K562 (cell line): ENCODE results near the gene FOXK2. TPM values are rescaled to one million over a fixed set of nuclear protein-coding genes. Genes with fewer than 3 reads are reported as not detected.
"Not testable (repeated sequence)": the region's sequence is repeated elsewhere in the genome, so short reads cannot be mapped to it uniquely, and the experiment has no call there.

ENCODE experiments used
- ATAC-seq: fragments of 200-7000 bp; cut with Tn5 transposase; 3 replicates; pipeline ENCODE4 v1.9.1; 2020; ENCODE audit warnings: moderate library complexity
- BruUV-seq: library from RNA; stranded (reverse); fragments of 400-500 nt; replicated peaks from 2 replicates; lab custom pipeline; 2021; lab: Mats Ljungman, UMichigan
- CTCF ChIA-PET: fragments of 300-600 bp; formaldehyde crosslinking; extraction: SDS; loops from one replicate; lab custom pipeline; 2021; ENCODE audit warnings: low intra/inter-chr PET ratio; lab: Yijun Ruan, JAX
- POLR2A ChIA-PET: fragments of 300-600, 350-650 bp; sonication (Branson Sonifier 250); formaldehyde crosslinking; extraction: SDS; loops from one replicate; lab custom pipeline; 2021; ENCODE audit warnings: antibody characterized with exemption, inconsistent platforms; lab: Yijun Ruan, JAX
- DNase-seq, 4 experiments: peaks; one replicate each; pipeline versions ENCODE4 v3.0.0 to v3.0.0-alpha.2; 2011 to 2018; ENCODE audit warnings: low spot score in 3 of 4, mixed read lengths in 3 of 4; ENCODE audit errors: extremely low read depth in 1 of 4
- FAIRE-seq: peaks from 2 replicates; lab custom pipeline; 2011; peaks lifted over from hg19 to GRCh38; lab: Jason Lieb, UNC
- H2AFZ ChIP-seq: 2 replicates; pipeline ENCODE4 v1.6.0; 2011; ENCODE audit warnings: low read depth, low read length, control low read depth, inconsistent platforms
- H3K27ac ChIP-seq: fragments of 200-600 bp; 3 replicates; pipeline ENCODE4 v1.8.0; 2011; ENCODE audit warnings: low read depth, mild to moderate bottlenecking, control low read depth, inconsistent platforms, low read length, moderate library complexity, mixed read lengths; ENCODE audit errors: extremely low read depth
- H3K27me3 ChIP-seq, 2 experiments: fragments of 300-600 bp in 1 of 2; 2 replicates in 1 of 2; 3 replicates in 1 of 2; pipeline versions ENCODE4 v1.6.0 to v1.8.0; 2011; ENCODE audit warnings: inconsistent platforms in 2 of 2, low read length in 2 of 2, mild to moderate bottlenecking in 1 of 2, mixed read lengths in 1 of 2, moderate library complexity in 1 of 2; ENCODE audit not compliant: control insufficient read depth in 2 of 2, insufficient read depth in 2 of 2
- H3K36me3 ChIP-seq: fragments of 300-600 bp; 3 replicates; pipeline ENCODE4 v1.8.0; 2011; ENCODE audit warnings: mild to moderate bottlenecking, low read length, inconsistent platforms; ENCODE audit not compliant: control insufficient read depth, insufficient read depth
- H3K4me1 ChIP-seq, 2 experiments: fragments of 200-600 bp in 1 of 2; replicated peaks in 1 of 2; 2 replicates in 1 of 2; 3 replicates in 1 of 2; pipeline versions ENCODE4 v1.5.1 to v1.8.0; 2011; ENCODE audit warnings: inconsistent platforms in 2 of 2, low read length in 2 of 2, mild to moderate bottlenecking in 1 of 2, mixed read lengths in 1 of 2, moderate library complexity in 1 of 2; ENCODE audit not compliant: control insufficient read depth in 2 of 2, insufficient read depth in 2 of 2
- H3K4me2 ChIP-seq: 2 replicates; pipeline ENCODE4 v1.6.1; 2011; ENCODE audit warnings: low read length, control low read depth, inconsistent platforms, mixed read lengths; ENCODE audit not compliant: insufficient read depth
- H3K4me3 ChIP-seq: fragments of 200-600 bp; sonication (generic), shearing (Covaris generic); 2 replicates; pipeline ENCODE4 v1.5.1; 2016; ENCODE audit warnings: control low read depth, inconsistent platforms
- H3K79me2 ChIP-seq: fragments of 200-600 bp; 3 replicates; pipeline ENCODE4 v1.8.0; 2011; ENCODE audit warnings: low read length, inconsistent platforms; ENCODE audit not compliant: control insufficient read depth, insufficient read depth
- H3K9ac ChIP-seq, 2 experiments: 2 replicates each; pipeline versions ENCODE4 v1.6.0 to v1.6.1; 2011; ENCODE audit warnings: low read depth in 2 of 2, low read length in 2 of 2, control low read depth in 1 of 2, inconsistent platforms in 1 of 2, mild to moderate bottlenecking in 1 of 2, mixed read lengths in 1 of 2; ENCODE audit not compliant: insufficient read depth in 1 of 2
- H3K9me1 ChIP-seq: one replicate; pipeline ENCODE4 v1.6.0; 2011; ENCODE audit warnings: inconsistent platforms, mild to moderate bottlenecking, low read length, moderate library complexity; ENCODE audit not compliant: control insufficient read depth, insufficient read depth
- H3K9me3 ChIP-seq: replicated peaks from 2 replicates; pipeline ENCODE4 v1.5.1; 2011; ENCODE audit warnings: low read depth, low read length, inconsistent platforms; ENCODE audit not compliant: control insufficient read depth, insufficient read depth
- H4K20me1 ChIP-seq: replicated peaks from 2 replicates; pipeline ENCODE4 v1.6.1; 2011; ENCODE audit warnings: low read length, inconsistent platforms, mixed read lengths; ENCODE audit not compliant: control insufficient read depth, insufficient read depth
- KAT8 ChIP-seq: fragments of 450-650 bp; IDR thresholded peaks from 2 replicates; pipeline ENCODE4 v1.6.1; 2016; ENCODE audit warnings: low read depth, mild to moderate bottlenecking
- POLR2G ChIP-seq: fragments of 200-400 bp; formaldehyde crosslinking; IDR thresholded peaks from 2 replicates; pipeline ENCODE4 v1.6.1; 2017; ENCODE audit warnings: low read depth, mild to moderate bottlenecking, antibody characterized with exemption, low read length, moderate library complexity
- RBM22 ChIP-seq: fragments of 200-400 bp; formaldehyde crosslinking; IDR thresholded peaks from 2 replicates; pipeline ENCODE4 v1.6.1; 2018; ENCODE audit warnings: low read length, low read depth; ENCODE audit not compliant: poor library complexity, severe bottlenecking
- WGBS: fragments of 100-300 bp; shearing (Covaris generic); methylation state at CpG from one replicate; pipeline ENCODE4 v1.1.6; 2016; ENCODE audit warnings: low coverage, mixed read lengths; ENCODE audit not compliant: insufficient coverage; ENCODE audit errors: missing lambda C conversion rate; 5-methylcytosine and 5-hydroxymethylcytosine counted together
- in situ Hi-C: fragments of 300-500 bp; cut with MboI; formaldehyde crosslinking; loops from 4 replicates; pipeline ENCODE4 v1.15.0; 2018; ENCODE audit warnings: inconsistent platforms, mixed read lengths
- intact Hi-C: fragments of 100-400 bp; cut with micrococcal nuclease; formaldehyde crosslinking; loops from 2 replicates; pipeline ENCODE4 v1.14.2; 2022
- polyA plus RNA-seq, 8 experiments: library from polyadenylated mRNA; depleted of rRNA in 4 of 8; stranded (reverse) in 5 of 8; unstranded in 3 of 8; fragments of >200 nt; fragmentation: Nextera tagmentation in 2 of 8; fragmentation: Illumina TruSeq in 1 of 8; extraction: Ambion mirVana in 2 of 8; extraction: Trizol in 1 of 8; gene quantifications; 2 replicates each; pipeline versions ENCODE4 v1.2.1 to v1.2.3, GENCODE V29; 2011 to 2014; ENCODE audit warnings: inconsistent platforms in 1 of 8, missing spikeins in 1 of 8
- total RNA-seq, 7 experiments: library from RNA; depleted of rRNA in 6 of 7; stranded (reverse); fragments of >200 nt in 6 of 7; fragmentation: Illumina TruSeq in 2 of 7; extraction: Trizol in 2 of 7; gene quantifications; 2 replicates each; pipeline versions ENCODE4 v1.2.1 to v1.2.3, GENCODE V29; 2011 to 2021; ENCODE audit warnings: low replicate concordance in 1 of 7

The FOXK2 gene
- total and polyA plus RNA-seq, 9 of the 15 experiments (the other 6 are each of a cell fraction or from before 2014, with no cell fraction given): 3.0 to 86.0 (median 44.1) TPM

DNA sequence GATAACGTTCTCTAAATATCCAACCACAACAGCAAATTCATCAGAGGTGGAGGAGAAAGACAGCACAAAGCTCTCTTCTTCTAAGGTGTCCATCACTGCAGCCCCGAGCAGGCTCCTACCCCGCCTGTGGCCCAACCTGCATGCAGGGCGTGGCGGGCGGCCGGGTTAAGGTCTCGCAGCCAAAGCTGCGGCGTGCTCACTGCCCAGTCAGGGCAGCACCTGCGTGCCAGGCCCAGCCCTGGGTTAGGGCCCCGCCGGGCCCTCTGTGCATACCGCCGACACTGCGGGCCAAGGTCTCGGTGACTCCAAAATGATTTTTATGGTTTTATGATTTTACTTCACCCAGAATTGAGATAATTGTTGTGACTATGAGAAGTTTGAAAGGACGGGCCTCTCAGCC, 57.8 kb downstream of the FOXK2 start:
- H3K4me3 ChIP-seq: no peak overlapping the region
- no peak overlapping the region for H3K4me2 ChIP-seq
- BruUV-seq: TSS peak; percentile 36
- ChIA-PET POLR2A (interaction anchor here (1.1 kb wide), 1 partner anchor 42 kb away, joined by 3 read pairs; no protein-coding TSS in a partner anchor), CTCF (no interaction called here)
- H3K27me3 ChIP-seq: no peaks in the 10 kb centered on the region
- no peaks in the 10 kb centered on the region for H3K9me3 ChIP-seq
- intact Hi-C loops: no loop called here
- no peaks in the 10 kb centered on the region for H3K9me1 ChIP-seq
- in situ Hi-C loops: no loop called here
- 0 out of 5 replicates have a peak, but pooled peaks cover 0 to 2% of the 10 kb centered on the region in 2 experiments for H3K4me1 ChIP-seq
- WGBS: 98% methylated on average over 17 of the region's 18 CpGs
- ATAC-seq: no peak
- peak; percentile 81 for TF ChIP-seq RBM22
- TF ChIP-seq POLR2G: peak; percentile 67
- TF ChIP-seq KAT8: no peak
- H2AFZ ChIP-seq: no peak overlapping the region
- H3K27ac ChIP-seq: no peak overlapping the region
- H3K79me2 ChIP-seq: peaks cover 36% of the 10 kb centered on the region
- H3K36me3 ChIP-seq: peaks cover 70% of the 10 kb centered on the region; the same call in 2 of the 3 replicates
- H3K9ac ChIP-seq: peak overlapping the region in 1 of 2 experiments; percentile 45; a peak in 1 of 4 replicates
- 0 out of 2 replicates have a peak, but pooled peaks cover under 1% of the 10 kb centered on the region for H4K20me1 ChIP-seq
- no peak for FAIRE-seq
- no peak for DNase-seq

DNA sequence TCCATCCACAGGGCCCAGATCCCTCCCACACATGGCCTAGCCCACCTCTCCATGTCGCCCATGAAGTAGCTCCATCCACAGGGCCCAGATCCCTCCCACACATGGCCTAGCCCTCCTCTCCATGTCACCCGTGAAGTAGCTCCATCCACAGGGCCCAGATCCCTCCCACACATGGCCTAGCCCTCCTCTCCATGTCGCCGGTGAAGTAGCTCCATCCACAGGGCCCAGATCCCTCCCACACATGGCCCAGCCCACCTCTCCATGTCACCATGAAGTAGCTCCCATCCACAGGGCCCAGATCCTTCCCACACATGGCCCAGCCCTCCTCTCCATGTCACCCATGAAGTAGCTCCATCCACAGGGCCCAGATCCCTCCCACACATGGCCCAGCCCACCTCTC, 60.4 kb downstream of the FOXK2 start:
- intact Hi-C loops, H3K4me1 ChIP-seq, CTCF ChIA-PET, H3K9me1 ChIP-seq, H3K9ac ChIP-seq, H3K9me3 ChIP-seq, in situ Hi-C loops, H3K4me3 ChIP-seq, BruUV-seq, H4K20me1 ChIP-seq, H3K4me2 ChIP-seq, H3K27ac ChIP-seq, H2AFZ ChIP-seq, H3K27me3 ChIP-seq, FAIRE-seq, DNase-seq, ATAC-seq: not testable (repeated sequence)
- POLR2A ChIA-PET: interaction anchor here (0.8 kb wide), 1 partner anchor 11 kb away, joined by 5 read pairs; no protein-coding TSS in a partner anchor
- WGBS: no CpG with 5 or more reads among the region's 4 CpGs
- H3K36me3 ChIP-seq: peaks cover 72% of the 10 kb centered on the region; the same call in 2 of the 3 replicates
- peaks cover 35% of the 10 kb centered on the region for H3K79me2 ChIP-seq
